H9 (cell line): ENCODE results near the gene FAM9C. TPM values are rescaled to one million over a fixed set of nuclear protein-coding genes. Genes with fewer than 3 reads are reported as not detected.

ENCODE experiments used
- DNase-seq: peaks from one replicate; pipeline ENCODE4 v3.0.0-alpha.2; 2017
- H2AFZ ChIP-seq: one replicate; pipeline ENCODE4 v1.6.1; 2013; ENCODE audit warnings: mild to moderate bottlenecking, low read length, control low read depth, moderate library complexity
- H2AK5ac ChIP-seq: 2 replicates; pipeline ENCODE4 v1.6.1; 2013; ENCODE audit warnings: low read length, control low read depth, mixed read lengths; ENCODE audit not compliant: insufficient read length
- H2BK120ac ChIP-seq: one replicate; pipeline ENCODE4 v1.6.1; 2013; ENCODE audit warnings: low read depth, mild to moderate bottlenecking, low read length, control low read depth, inconsistent platforms; ENCODE audit not compliant: poor library complexity, severe bottlenecking
- H2BK12ac ChIP-seq: 2 replicates; pipeline ENCODE4 v1.6.1; 2013; ENCODE audit warnings: low read length, control low read depth, mixed read lengths, low read depth; ENCODE audit not compliant: insufficient read length
- H2BK15ac ChIP-seq: 2 replicates; pipeline ENCODE4 v1.6.1; 2013; ENCODE audit warnings: low read depth, low read length, control low read depth
- H2BK20ac ChIP-seq: one replicate; pipeline ENCODE4 v1.6.1; 2013; ENCODE audit warnings: low read depth, mild to moderate bottlenecking, low read length, control low read depth, inconsistent platforms; ENCODE audit not compliant: poor library complexity, severe bottlenecking
- H2BK5ac ChIP-seq: 2 replicates; pipeline ENCODE4 v1.6.1; 2013; ENCODE audit warnings: low read length, control low read depth, mixed read lengths; ENCODE audit not compliant: insufficient read length
- H3K14ac ChIP-seq: 2 replicates; pipeline ENCODE4 v1.6.1; 2013; ENCODE audit warnings: low read length, control low read depth; ENCODE audit not compliant: insufficient read depth
- H3K18ac ChIP-seq: 2 replicates; pipeline ENCODE4 v1.6.1; 2013; ENCODE audit warnings: low read depth, mild to moderate bottlenecking, mixed read lengths, low read length, control low read depth; ENCODE audit not compliant: insufficient read length
- H3K23ac ChIP-seq: 2 replicates; pipeline ENCODE4 v1.6.1; 2013; ENCODE audit warnings: low read length, control low read depth, mixed read lengths, low read depth; ENCODE audit not compliant: insufficient read length
- H3K23me2 ChIP-seq: 2 replicates; pipeline ENCODE4 v1.6.1; 2013; ENCODE audit warnings: low read depth, mild to moderate bottlenecking, mixed read lengths, low read length, control low read depth; ENCODE audit not compliant: insufficient read length, poor library complexity, severe bottlenecking
- H3K27ac ChIP-seq: 2 replicates; pipeline ENCODE4 v1.5.1; 2013; ENCODE audit warnings: low read length, control low read depth, mixed read lengths, low read depth; ENCODE audit not compliant: insufficient read length
- H3K27me3 ChIP-seq: 2 replicates; pipeline ENCODE4 v1.6.1; 2013; ENCODE audit warnings: low read length, control low read depth, inconsistent platforms; ENCODE audit not compliant: insufficient read depth
- H3K4ac ChIP-seq: 2 replicates; pipeline ENCODE4 v1.6.1; 2013; ENCODE audit warnings: low read depth, mild to moderate bottlenecking, control low read depth, inconsistent platforms, low read length, moderate library complexity
- H3K4me1 ChIP-seq: 2 replicates; pipeline ENCODE4 v1.6.1; 2013; ENCODE audit warnings: low read length, control low read depth, inconsistent platforms; ENCODE audit not compliant: insufficient read depth
- H3K4me2 ChIP-seq: 2 replicates; pipeline ENCODE4 v1.6.1; 2013; ENCODE audit warnings: low read length, control low read depth, mixed read lengths; ENCODE audit not compliant: insufficient read length, insufficient read depth
- H3K56ac ChIP-seq: 2 replicates; pipeline ENCODE4 v1.6.1; 2013; ENCODE audit warnings: low read depth, mild to moderate bottlenecking, mixed read lengths, low read length, control low read depth; ENCODE audit not compliant: insufficient read length
- H3K79me1 ChIP-seq: 2 replicates; pipeline ENCODE4 v1.6.1; 2013; ENCODE audit warnings: low read depth, mild to moderate bottlenecking, moderate library complexity, low read length, control low read depth, inconsistent platforms; ENCODE audit not compliant: insufficient read depth, poor library complexity, severe bottlenecking
- H3K79me2 ChIP-seq: 2 replicates; pipeline ENCODE4 v1.6.1; 2013; ENCODE audit warnings: low read length, control low read depth, inconsistent platforms; ENCODE audit not compliant: insufficient read depth
- H3K9ac ChIP-seq: 2 replicates; pipeline ENCODE4 v1.6.1; 2013; ENCODE audit warnings: low read length, control low read depth, mixed read lengths; ENCODE audit not compliant: insufficient read length; ENCODE audit errors: extremely low read depth
- H3K9me3 ChIP-seq: one replicate; pipeline ENCODE4 v1.6.1; 2013; ENCODE audit warnings: low read depth, low read length, inconsistent platforms; ENCODE audit not compliant: control insufficient read depth
- H3T11ph ChIP-seq: one replicate; pipeline ENCODE4 v1.6.1; 2013; ENCODE audit warnings: mild to moderate bottlenecking, low read length, control low read depth, inconsistent platforms
- H4K20me1 ChIP-seq: one replicate; pipeline ENCODE4 v1.6.1; 2013; ENCODE audit not compliant: control insufficient read depth, insufficient read length, insufficient read depth
- H4K5ac ChIP-seq: 2 replicates; pipeline ENCODE4 v1.6.1; 2013; ENCODE audit warnings: low read depth, mild to moderate bottlenecking, mixed read lengths, low read length, control low read depth; ENCODE audit not compliant: insufficient read length
- H4K8ac ChIP-seq: replicated peaks from 2 replicates; pipeline ENCODE4 v1.6.1; 2013; ENCODE audit warnings: low read length, control low read depth, mixed read lengths, low read depth; ENCODE audit not compliant: insufficient read length
- H4K91ac ChIP-seq: 2 replicates; pipeline ENCODE4 v1.6.1; 2013; ENCODE audit warnings: low read depth, mild to moderate bottlenecking, moderate library complexity, mixed read lengths, low read length, control low read depth; ENCODE audit not compliant: insufficient read length
- H3K27ac Mint-ChIP-seq, 3 experiments: 2 replicates in 2 of 3; 3 replicates in 1 of 3; pipeline ENCODE4 v1.8.0; 2020 to 2021; ENCODE audit warnings: mixed read lengths in 3 of 3, mild to moderate bottlenecking in 1 of 3, moderate library complexity in 1 of 3
- H3K27me3 Mint-ChIP-seq: 2 replicates; pipeline ENCODE4 v1.8.0; 2021; ENCODE audit warnings: low read depth, mild to moderate bottlenecking, moderate library complexity, mixed read lengths
- H3K36me3 Mint-ChIP-seq, 3 experiments: 2 replicates in 2 of 3; 3 replicates in 1 of 3; pipeline ENCODE4 v1.8.0; 2020 to 2021; ENCODE audit warnings: low read depth in 3 of 3, mixed read lengths in 3 of 3; ENCODE audit not compliant: insufficient read depth in 1 of 3
- H3K4me1 Mint-ChIP-seq, 2 experiments: 2 replicates each; pipeline ENCODE4 v1.8.0; 2020; ENCODE audit warnings: mixed read lengths in 2 of 2
- H3K4me3 Mint-ChIP-seq, 2 experiments: 2 replicates in 1 of 2; 3 replicates in 1 of 2; pipeline ENCODE4 v1.8.0; 2020 to 2021; ENCODE audit warnings: mild to moderate bottlenecking in 2 of 2, mixed read lengths in 2 of 2, moderate library complexity in 1 of 2
- H3K9me3 Mint-ChIP-seq, 2 experiments: 2 replicates in 1 of 2; 3 replicates in 1 of 2; pipeline ENCODE4 v1.8.0; 2020; ENCODE audit warnings: mild to moderate bottlenecking in 2 of 2, mixed read lengths in 2 of 2, moderate library complexity in 1 of 2
- CTCF ChIP-seq: fragments of 200-600 bp; sonication (generic); conservative IDR thresholded peaks from 3 replicates; pipeline ENCODE4 v1.8.0; 2021; ENCODE audit warnings: antibody characterized with exemption, mild to moderate bottlenecking
- WGBS: extraction: QIAGEN DNeasy Blood & Tissue Kit; methylation state at CpG from one replicate; pipeline ENCODE4 v1.1.7; 2013; ENCODE audit warnings: missing lambda C conversion rate, low lambda C conversion rate, mixed read lengths; ENCODE audit not compliant: insufficient read length; ENCODE audit errors: extremely low coverage; 5-methylcytosine and 5-hydroxymethylcytosine counted together
- total RNA-seq: library from RNA; stranded (reverse); gene quantifications from 2 replicates; pipeline ENCODE4 v1.2.1, GENCODE V29; 2021

The FAM9C gene
- total RNA-seq, 1 experiment from 2014 or later: not detected

DNA sequence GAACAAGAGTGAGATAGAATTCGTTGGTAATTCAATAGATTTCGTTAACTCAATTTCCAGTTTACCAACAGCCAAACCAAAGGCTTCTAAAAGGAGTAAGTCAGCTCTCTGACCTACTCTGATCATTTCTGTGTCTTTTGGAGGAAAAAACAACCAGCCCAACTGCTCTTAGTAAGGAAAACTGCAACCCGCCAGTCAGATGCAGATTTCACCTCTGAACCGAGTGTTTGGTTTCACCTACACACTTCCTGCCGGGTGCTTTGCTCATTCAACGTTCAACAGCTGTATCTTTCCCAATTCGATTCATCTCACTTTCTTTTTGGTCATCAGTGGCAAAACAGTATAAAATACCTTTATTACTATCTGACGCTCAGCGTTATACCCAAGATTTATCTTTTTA is 45.0 kb downstream of the FAM9C start:
- no peaks in the 10 kb centered on the region for H3K27me3 ChIP-seq
- no peak overlapping the region for H3K56ac ChIP-seq
- peaks cover 2% of the 10 kb centered on the region; the same call in 1 of the 2 replicates for H3K4me1 ChIP-seq
- H3K4ac ChIP-seq: no peak overlapping the region
- peaks cover 22 to 24% of the 10 kb centered on the region in 2 experiments for H3K4me1 Mint-ChIP-seq
- no peak overlapping the region for H4K91ac ChIP-seq
- H2BK20ac ChIP-seq: no peak overlapping the region
- H4K5ac ChIP-seq: no peak overlapping the region
- H3K23ac ChIP-seq: no peak overlapping the region
- no peaks in the 10 kb centered on the region for H3K23me2 ChIP-seq
- H2AK5ac ChIP-seq: no peak overlapping the region
- H3K36me3 Mint-ChIP-seq: peaks cover 0 to 2% (median 0%) of the 10 kb centered on the region in 3 experiments; a peak in 1 of 7 replicates
- H3K27ac Mint-ChIP-seq: peak overlapping the region; percentile 22 to 50 (median 29); a peak in 2 of 7 replicates
- H3K79me2 ChIP-seq: no peaks in the 10 kb centered on the region
- H3K4me3 Mint-ChIP-seq: no peak overlapping the region
- H2BK5ac ChIP-seq: no peak overlapping the region
- H4K20me1 ChIP-seq: no peaks in the 10 kb centered on the region
- peak overlapping the region; percentile 62 for H3K27ac ChIP-seq
- no peaks in the 10 kb centered on the region for H3K27me3 Mint-ChIP-seq
- no peak overlapping the region for H3T11ph ChIP-seq
- no peak overlapping the region for H3K9ac ChIP-seq
- H3K4me2 ChIP-seq: no peak overlapping the region
- no peak overlapping the region for H2AFZ ChIP-seq
- no peaks in the 10 kb centered on the region for H3K9me3 ChIP-seq
- no peak overlapping the region for H2BK12ac ChIP-seq
- H2BK120ac ChIP-seq: no peak overlapping the region
- no peak overlapping the region for H4K8ac ChIP-seq
- H3K14ac ChIP-seq: no peak overlapping the region
- H3K18ac ChIP-seq: no peak overlapping the region
- no peak for DNase-seq
- no CpG with 5 or more reads among the region's 9 CpGs for WGBS
- H2BK15ac ChIP-seq: no peak overlapping the region
- TF ChIP-seq CTCF: no peak
- no peaks in the 10 kb centered on the region for H3K79me1 ChIP-seq
- peaks cover 43 to 60% of the 10 kb centered on the region in 2 experiments for H3K9me3 Mint-ChIP-seq
